Activated effector memory CD4-positive, alpha-beta T cell treated with Interleukin-2 at 50 U/mL for 16 hours (primary cell): ENCODE measurements around the gene SGF29.
A peak's percentile ranks its signal among the peaks of the same experiment; 100 is the strongest.
"Not testable (repeated sequence)": the region's sequence is repeated elsewhere in the genome, so short reads cannot be mapped to it uniquely, and the experiment has no call there.

Source experiments
- DNase-seq: peaks from one replicate; pipeline ENCODE4 v3.0.0-alpha.2; 2020

Gene SGF29

DNA sequence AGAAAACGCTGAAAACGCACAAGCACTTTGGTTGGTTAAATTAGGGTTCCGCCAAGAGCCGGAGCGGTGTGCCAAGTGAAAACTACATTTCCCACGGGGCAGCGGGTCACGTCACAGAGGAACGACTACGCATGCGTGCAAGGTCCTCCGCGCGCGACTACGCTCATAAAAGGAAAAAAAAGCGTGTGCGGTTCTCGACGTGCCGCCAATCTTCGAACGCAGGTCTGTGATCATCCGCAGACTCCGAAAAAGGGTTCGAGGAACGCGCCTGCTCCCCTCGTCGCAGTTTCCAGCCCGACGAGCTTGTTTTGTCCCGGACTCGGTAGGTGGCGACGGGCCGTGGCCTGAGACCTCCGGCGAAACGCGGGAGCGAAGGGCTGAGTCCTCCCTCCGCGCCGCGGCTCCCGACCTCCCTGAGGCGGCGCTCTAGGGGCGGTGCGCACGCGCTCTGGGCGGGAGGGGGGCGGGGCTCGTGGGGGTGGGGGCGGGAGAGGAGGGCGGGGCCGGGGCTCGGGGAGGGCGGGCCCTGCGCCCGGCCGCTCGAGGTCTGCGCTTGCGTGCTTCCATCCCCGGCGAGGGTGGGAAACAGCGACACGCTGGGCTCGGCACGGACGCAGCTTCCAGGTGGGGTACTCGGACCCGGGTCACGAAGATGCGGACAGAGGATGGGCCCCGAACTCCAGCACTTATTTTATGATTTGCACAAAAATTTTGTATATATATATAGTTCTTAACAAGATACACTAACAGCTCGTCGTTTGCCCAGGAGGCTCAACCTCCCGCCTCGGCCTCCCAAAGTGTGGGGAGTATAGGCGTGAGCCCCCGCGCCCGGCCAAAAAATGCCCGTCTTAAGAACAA is at the start of gene SGF29:
Gene SGF29, plus strand, starts transcription at position 145 of the 858 bp plus-strand sequence. CDS start 27,150 bp downstream, outside the sequence.
- DNase-seq, result peak; percentile 88

- DNase-seq, result no peak
Measured at GRCh38 chr16:28504707-28505404, 48.9 kb upstream of the SGF29 start.

- no peak for DNase-seq
Measured at GRCh38 chr16:28505489-28506137, 48.1 kb upstream of the SGF29 start.

DNA sequence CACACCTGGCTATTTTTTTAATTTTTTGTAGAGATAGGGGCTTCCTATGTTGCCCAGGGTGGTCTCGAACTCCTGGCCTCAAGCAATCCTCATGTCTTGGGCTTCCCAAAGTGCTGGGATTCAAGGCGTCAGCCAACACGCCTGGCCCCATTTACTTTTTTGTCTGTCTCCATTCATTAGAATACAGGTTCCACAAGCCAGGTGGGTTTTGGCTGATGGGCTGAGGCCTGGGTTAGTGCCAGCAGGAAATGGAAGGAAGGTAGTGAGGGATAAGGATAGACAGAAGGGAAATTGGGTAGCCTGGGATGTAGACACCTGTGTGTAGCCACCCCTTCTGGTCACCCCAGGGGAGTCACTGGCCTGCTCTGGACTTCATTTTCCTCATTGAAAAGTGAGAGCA is 42.7 kb upstream of the SGF29 start:
- no peak for DNase-seq

GRCh38 chr16:28511801-28512789 is 41.6 kb upstream of the SGF29 start:
- DNase-seq, result no peak

GRCh38 chr16:28513484-28514181 is 40.1 kb upstream of the SGF29 start:
- DNase-seq, result no peak

DNA sequence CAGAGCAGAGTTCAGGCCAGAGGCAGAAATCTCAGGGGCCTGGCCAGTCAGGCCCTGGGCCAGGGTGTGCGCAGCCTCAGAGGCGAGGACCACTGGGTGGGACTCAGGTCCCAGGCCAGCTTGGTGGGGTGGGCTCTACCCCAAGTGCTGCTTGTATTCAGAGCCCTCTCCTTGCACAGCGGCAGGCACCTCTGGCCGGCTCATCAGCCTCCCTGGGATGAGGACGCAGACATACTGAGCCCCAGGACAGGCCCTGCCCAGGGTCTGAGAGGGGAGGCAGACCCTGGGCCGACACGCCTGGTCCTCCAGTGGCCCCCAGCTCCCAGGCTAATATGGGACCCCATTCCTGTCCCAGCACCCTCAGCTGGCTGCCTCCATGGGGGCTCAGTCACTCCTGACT is 39.5 kb upstream of the SGF29 start:
- no peak for DNase-seq

DNA sequence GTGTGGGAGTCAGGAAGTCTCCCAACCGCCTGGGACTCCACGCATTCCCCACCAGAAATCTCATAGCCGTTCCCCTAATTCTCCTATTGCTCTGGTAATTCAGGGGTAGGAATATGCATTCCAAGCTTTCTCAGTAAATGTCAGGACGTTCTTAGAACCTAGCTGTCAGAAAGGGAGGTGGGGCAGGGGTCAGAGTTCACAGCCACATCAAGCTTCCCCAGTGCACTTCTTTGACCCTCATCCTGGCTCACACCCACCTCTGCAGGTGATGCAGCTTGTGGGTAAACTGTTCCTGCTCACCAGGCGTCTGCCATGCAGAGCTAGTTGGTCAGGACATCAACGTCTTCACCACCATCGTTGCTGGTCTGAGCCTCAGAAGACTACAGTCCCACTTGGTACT is 33.0 kb upstream of the SGF29 start:
- DNase-seq, result no peak

DNA sequence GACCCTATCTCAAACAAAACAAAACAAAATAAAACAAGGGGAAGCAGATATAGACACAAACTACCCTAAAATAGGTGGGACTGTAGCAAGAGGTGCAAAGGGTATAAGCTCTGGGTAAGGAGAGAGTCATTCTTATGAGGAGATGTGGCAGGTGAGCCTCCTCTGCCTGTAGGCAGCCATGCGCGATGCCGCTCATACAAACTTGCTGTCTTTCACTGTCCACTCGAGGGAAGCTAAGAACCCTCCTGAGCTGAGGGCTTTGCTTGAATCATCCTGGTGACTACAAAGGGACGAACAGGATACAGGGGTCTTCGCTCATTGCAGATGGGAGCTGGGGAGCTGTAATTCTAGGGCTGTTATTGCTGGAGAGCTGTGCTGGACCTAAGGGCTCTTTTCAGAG is 32.3 kb upstream of the SGF29 start:
- no peak for DNase-seq

- no peak for DNase-seq
Measured at GRCh38 chr16:28522792-28523191, 30.9 kb upstream of the SGF29 start.

GRCh38 chr16:28524681-28525171 is 29.0 kb upstream of the SGF29 start:
- no peak for DNase-seq

- DNase-seq, result no peak
Measured at GRCh38 chr16:28526201-28527099, 27.3 kb upstream of the SGF29 start.

- not testable (repeated sequence) for DNase-seq
Measured at GRCh38 chr16:28527100-28527785, 26.5 kb upstream of the SGF29 start.

GRCh38 chr16:28527985-28528384 is 25.7 kb upstream of the SGF29 start:
- DNase-seq, result no peak

GRCh38 chr16:28528463-28528867 is 25.3 kb upstream of the SGF29 start:
- DNase-seq, result no peak

- DNase-seq, result no peak
Measured at GRCh38 chr16:28529124-28529523, 24.6 kb upstream of the SGF29 start.

DNA sequence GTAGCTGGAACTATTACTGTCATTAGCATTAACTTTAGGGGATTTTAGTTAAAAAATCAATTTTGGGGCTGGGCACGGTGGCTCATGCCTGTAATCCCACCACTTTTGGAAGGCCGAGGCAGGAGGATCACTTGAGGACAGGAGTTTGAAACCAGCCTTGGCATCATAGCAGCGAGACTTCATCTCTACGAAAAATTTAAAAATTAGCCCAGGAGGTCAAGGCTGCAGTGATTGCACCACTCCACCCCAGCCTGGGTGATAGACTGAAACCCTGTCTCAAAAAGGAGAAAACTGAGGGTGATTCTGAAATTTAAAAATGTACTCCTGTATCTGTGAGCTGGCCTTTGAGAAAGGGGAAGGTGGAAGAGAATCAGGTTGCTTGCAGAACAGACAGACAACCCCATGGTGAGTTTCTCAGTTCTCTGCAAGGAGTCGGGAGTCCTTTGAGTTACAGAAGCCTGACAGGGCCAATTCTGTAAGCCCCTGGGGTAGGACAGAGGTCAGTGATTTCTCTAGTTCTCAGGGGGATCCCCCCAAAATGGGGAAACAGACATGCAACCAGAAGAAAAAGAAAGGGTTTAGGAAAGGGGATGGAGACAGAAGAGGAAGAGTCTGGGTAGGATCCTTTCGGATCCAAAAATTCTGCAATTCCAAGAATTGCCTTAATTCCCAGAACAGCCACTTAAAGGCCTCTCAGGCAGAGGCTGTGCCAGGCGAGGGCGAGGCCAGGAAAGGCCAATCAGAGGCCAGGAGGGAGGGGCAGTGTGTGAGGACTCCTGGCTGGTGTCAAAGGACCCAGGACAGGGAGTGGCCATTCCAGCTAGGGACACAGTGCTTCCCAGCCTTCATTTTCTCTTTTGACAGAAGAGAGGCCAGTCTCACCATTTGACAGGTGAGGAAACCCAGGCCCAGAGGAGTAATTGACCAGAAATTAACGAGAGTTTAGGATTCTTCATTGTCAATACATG is 21.7 kb upstream of the SGF29 start:
- no peak for DNase-seq

GRCh38 chr16:28532940-28533647 is 20.6 kb upstream of the SGF29 start:
- DNase-seq, result no peak
